GM23248 (cell line): ENCODE results near the gene COL23A1.

ENCODE experiments used
- EZH2 ChIP-seq: fragments of 200-600 bp; sonication (generic); IDR thresholded peaks from 2 replicates; pipeline ENCODE4 v1.6.1; 2018; ENCODE audit warnings: antibody characterized with exemption, mild to moderate bottlenecking; ENCODE audit not compliant: insufficient read depth, poor library complexity, severe bottlenecking
- EZH2phosphoT487 ChIP-seq: fragments of 200-600 bp; sonication (generic); IDR thresholded peaks from 2 replicates; pipeline ENCODE4 v1.6.1; 2018; ENCODE audit warnings: antibody characterized with exemption, moderate library complexity, mild to moderate bottlenecking, low read depth; ENCODE audit not compliant: insufficient read depth

- TF ChIP-seq EZH2phosphoT487 (no peak), EZH2 (no peak)
These were observed 42.3 kb downstream of the COL23A1 start for GRCh38 chr5:178547753-178548415.
